Endothelial cell of umbilical vein (primary cell): ENCODE results near the gene MGME1. TPM values are rescaled to one million over a fixed set of nuclear protein-coding genes. Genes with fewer than 3 reads are reported as not detected.

Experiments
- BruUV-seq: library from RNA; stranded (reverse); fragments of 400-500 nt; replicated peaks from 2 replicates; lab custom pipeline; 2021; lab: Mats Ljungman, UMichigan
- CTCF ChIA-PET: fragments of 300-600, 350-600 bp; sonication (Branson Sonifier 250); formaldehyde crosslinking; loops from one replicate; lab custom pipeline; 2021; ENCODE audit warnings: antibody characterized with exemption, inconsistent platforms; lab: Charles Lee
- POLR2A ChIA-PET: fragments of 300-600, 350-600 bp; sonication (Branson Sonifier 250); formaldehyde crosslinking; loops from one replicate; lab custom pipeline; 2021; ENCODE audit warnings: antibody characterized with exemption, inconsistent platforms; lab: Charles Lee
- DNase-seq: peaks from one replicate; pipeline ENCODE4 v3.0.0-alpha.2; 2011; ENCODE audit warnings: low read depth, low spot score
- FAIRE-seq: peaks from 2 replicates; lab custom pipeline; 2011; peaks lifted over from hg19 to GRCh38; lab: Jason Lieb, UNC
- H2AFZ ChIP-seq: 2 replicates; pipeline ENCODE4 v1.6.0; 2012; ENCODE audit warnings: low read depth, low read length, control low read depth, inconsistent platforms
- H3K27ac ChIP-seq: 2 replicates; pipeline ENCODE4 v1.5.1; 2011; ENCODE audit warnings: low read depth, mild to moderate bottlenecking, control low read depth, low read length, moderate library complexity; ENCODE audit not compliant: insufficient read depth
- H3K27me3 ChIP-seq, 2 experiments: 2 replicates each; pipeline versions ENCODE4 v1.6.0 to v1.6.1; 2011; ENCODE audit warnings: low read length in 2 of 2, mixed read lengths in 1 of 2; ENCODE audit not compliant: control insufficient read depth in 2 of 2, insufficient read depth in 2 of 2
- H3K36me3 ChIP-seq, 2 experiments: 2 replicates in 1 of 2; 3 replicates in 1 of 2; pipeline ENCODE4 v1.5.1; 2011; ENCODE audit warnings: low read length in 2 of 2, mild to moderate bottlenecking in 1 of 2, moderate library complexity in 1 of 2; ENCODE audit not compliant: control insufficient read depth in 2 of 2, insufficient read depth in 2 of 2; ENCODE audit errors: extremely low read depth in 1 of 2
- H3K4me1 ChIP-seq: 3 replicates; pipeline ENCODE4 v1.5.1; 2011; ENCODE audit warnings: mild to moderate bottlenecking, low read length; ENCODE audit not compliant: control insufficient read depth, insufficient read depth; ENCODE audit errors: extremely low read depth
- H3K4me2 ChIP-seq: 2 replicates; pipeline ENCODE4 v1.6.1; 2011; ENCODE audit warnings: low read length, control low read depth, mixed read lengths; ENCODE audit not compliant: insufficient read depth
- H3K4me3 ChIP-seq, 3 experiments: fragments of 200-600 bp in 1 of 3; sonication (generic), shearing (Covaris generic) in 1 of 3; replicated peaks in 1 of 3; 2 replicates each; pipeline ENCODE4 v1.5.1; 2011 to 2016; ENCODE audit warnings: control low read depth in 3 of 3, low read length in 3 of 3, mild to moderate bottlenecking in 2 of 3, inconsistent platforms in 1 of 3, low read depth in 1 of 3, moderate library complexity in 1 of 3; ENCODE audit not compliant: insufficient read depth in 1 of 3
- H3K79me2 ChIP-seq: 2 replicates; pipeline ENCODE4 v1.6.0; 2012; ENCODE audit warnings: low read length, inconsistent platforms; ENCODE audit not compliant: control insufficient read depth, insufficient read depth
- H3K9ac ChIP-seq: replicated peaks from 2 replicates; pipeline ENCODE3; 2011; ENCODE audit warnings: low read length, control low read depth; ENCODE audit not compliant: insufficient read depth; ENCODE audit errors: extremely low read depth
- H3K9me1 ChIP-seq: replicated peaks from 3 replicates; pipeline ENCODE4 v1.6.0; 2011; ENCODE audit warnings: mild to moderate bottlenecking, low read length; ENCODE audit not compliant: control insufficient read depth, insufficient read depth; ENCODE audit errors: extremely low read depth
- H3K9me3 ChIP-seq: replicated peaks from 2 replicates; pipeline ENCODE4 v1.5.1; 2012; ENCODE audit warnings: low read length, inconsistent platforms; ENCODE audit not compliant: control insufficient read depth, insufficient read depth
- H4K20me1 ChIP-seq: replicated peaks from 2 replicates; pipeline ENCODE3; 2011; ENCODE audit warnings: mild to moderate bottlenecking, low read length; ENCODE audit not compliant: control insufficient read depth, insufficient read depth; ENCODE audit errors: extremely low read depth
- EZH2 ChIP-seq: IDR thresholded peaks from 2 replicates; pipeline ENCODE4 v1.6.1; 2012; ENCODE audit warnings: borderline replicate concordance, low read depth, mild to moderate bottlenecking, moderate library complexity, low read length, inconsistent platforms; ENCODE audit not compliant: severe bottlenecking
- FOS ChIP-seq: IDR thresholded peaks from 2 replicates; pipeline ENCODE4 v1.6.1; 2011; ENCODE audit warnings: mild to moderate bottlenecking, low read length, moderate library complexity, borderline replicate concordance; ENCODE audit not compliant: insufficient read depth
- GATA2 ChIP-seq: IDR thresholded peaks from 2 replicates; pipeline ENCODE4 v1.7.0; 2011; ENCODE audit warnings: low read depth, mild to moderate bottlenecking, moderate library complexity, mixed read lengths, low read length; ENCODE audit not compliant: insufficient read length, insufficient read depth
- JUN ChIP-seq: IDR thresholded peaks from 2 replicates; pipeline ENCODE4 v1.6.1; 2011; ENCODE audit warnings: borderline replicate concordance, low read depth; ENCODE audit not compliant: insufficient read length, insufficient read depth
- MAX ChIP-seq: IDR thresholded peaks from 2 replicates; pipeline ENCODE4 v1.6.1; 2011; ENCODE audit not compliant: insufficient read depth, insufficient read length
- MYC ChIP-seq: IDR thresholded peaks from one replicate; pipeline ENCODE4 v1.6.1; 2011; ENCODE audit warnings: mild to moderate bottlenecking, low read depth, low read length
- POLR2A ChIP-seq: IDR thresholded peaks from 2 replicates; pipeline ENCODE4 v1.6.1; 2012; ENCODE audit warnings: low read depth, mild to moderate bottlenecking, control low read depth, low read length
- POLR2AphosphoS5 ChIP-seq: IDR thresholded peaks from 2 replicates; pipeline ENCODE4 v1.6.1; 2012; ENCODE audit warnings: low read depth, mild to moderate bottlenecking, control low read depth, low read length, moderate library complexity; ENCODE audit not compliant: insufficient read depth
- dilution Hi-C: fragments of 300-500 bp; cut with MboI; formaldehyde crosslinking; loops from one replicate; pipeline ENCODE4 v1.15.0; 2019; ENCODE audit warnings: low sequenced_read_pairs; ENCODE audit not compliant: extremely low pct_ligation_motif_present
- intact Hi-C: fragments of 100-400 bp; cut with micrococcal nuclease; formaldehyde crosslinking; loops from one replicate; pipeline ENCODE4 v1.10.0; 2022
- polyA plus RNA-seq, 4 experiments: library from polyadenylated mRNA; depleted of rRNA in 3 of 4; stranded (reverse) in 3 of 4; unstranded in 1 of 4; fragments of >200 nt; gene quantifications; 2 replicates each; pipeline versions ENCODE4 v1.2.1 to v1.2.3, GENCODE V29; 2011 to 2012; ENCODE audit warnings: missing spikeins in 1 of 4
- total RNA-seq: library from RNA; stranded (reverse); gene quantifications from 2 replicates; pipeline ENCODE4 v1.2.3, GENCODE V29; 2021
- TF ChIP-seq, protein P1 (sequence below), 2 donors: IDR thresholded peaks; 1 replicate in 1 of 2; 2 replicates in 1 of 2; pipeline ENCODE4 v1.5.1; 2011; ENCODE audit warnings: low read length in 2 of 2, mild to moderate bottlenecking in 2 of 2, moderate library complexity in 2 of 2, control low read depth in 1 of 2, inconsistent platforms in 1 of 2, low read depth in 1 of 2; ENCODE audit not compliant: insufficient read depth in 1 of 2; ENCODE audit errors: extremely low read depth in 1 of 2

Gene MGME1
- total and polyA plus RNA-seq, 2 donors (not counting 3 experiments of a cell fraction or from before 2014, with no cell fraction given), result 8.9 to 26.2 TPM

- Histone ChIP-seq H3K27ac (no peak overlapping the region), H3K79me2 (peaks cover 52% of the 10 kb centered on the region), H3K4me1 (no peaks in the 10 kb centered on the region), H3K27me3 (no peaks in the 10 kb centered on the region), H3K9ac (no peak overlapping the region), H3K36me3 (peaks cover 47 to 70% of the 10 kb centered on the region in 2 experiments), H3K4me3 (no peak overlapping the region), H3K4me2 (no peak overlapping the region), H3K9me1 (no peaks in the 10 kb centered on the region), H3K9me3 (no peaks in the 10 kb centered on the region), H4K20me1 (no peaks in the 10 kb centered on the region), H2AFZ (no peak overlapping the region)
- ChIA-PET CTCF (interaction anchor here (1.4 to 2.1 kb wide), 2 partner anchors 10 kb away, joined by 7 to 8 read pairs; no protein-coding TSS in a partner anchor), POLR2A (no interaction called here)
- no TSS peak for BruUV-seq
- intact Hi-C loops (no loop called here), dilution Hi-C loops (no loop called here)
- FAIRE-seq, result no peak
- DNase-seq, result no peak
- TF ChIP-seq POLR2AphosphoS5, result no peak
- no peak for TF ChIP-seq POLR2A
- TF ChIP-seq, protein P1, sequence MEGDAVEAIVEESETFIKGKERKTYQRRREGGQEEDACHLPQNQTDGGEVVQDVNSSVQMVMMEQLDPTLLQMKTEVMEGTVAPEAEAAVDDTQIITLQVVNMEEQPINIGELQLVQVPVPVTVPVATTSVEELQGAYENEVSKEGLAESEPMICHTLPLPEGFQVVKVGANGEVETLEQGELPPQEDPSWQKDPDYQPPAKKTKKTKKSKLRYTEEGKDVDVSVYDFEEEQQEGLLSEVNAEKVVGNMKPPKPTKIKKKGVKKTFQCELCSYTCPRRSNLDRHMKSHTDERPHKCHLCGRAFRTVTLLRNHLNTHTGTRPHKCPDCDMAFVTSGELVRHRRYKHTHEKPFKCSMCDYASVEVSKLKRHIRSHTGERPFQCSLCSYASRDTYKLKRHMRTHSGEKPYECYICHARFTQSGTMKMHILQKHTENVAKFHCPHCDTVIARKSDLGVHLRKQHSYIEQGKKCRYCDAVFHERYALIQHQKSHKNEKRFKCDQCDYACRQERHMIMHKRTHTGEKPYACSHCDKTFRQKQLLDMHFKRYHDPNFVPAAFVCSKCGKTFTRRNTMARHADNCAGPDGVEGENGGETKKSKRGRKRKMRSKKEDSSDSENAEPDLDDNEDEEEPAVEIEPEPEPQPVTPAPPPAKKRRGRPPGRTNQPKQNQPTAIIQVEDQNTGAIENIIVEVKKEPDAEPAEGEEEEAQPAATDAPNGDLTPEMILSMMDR (IDR thresholded peaks at IDR 0.05; ENCODE audit: extremely low read depth in 1 of 2, insufficient read depth in 1 of 2, low read depth in 1 of 2, low read length in 2 of 2), result no peak
- no peak for TF ChIP-seq EZH2
- TF ChIP-seq JUN, result no peak
- no peak for TF ChIP-seq GATA2
- TF ChIP-seq MYC, result no peak
- TF ChIP-seq FOS, result no peak
- TF ChIP-seq MAX, result no peak
Measured at GRCh38 chr20:17948442-17948841, 20.4 kb upstream of the MGME1 start.
